BE2C (cell line): Measurements from ENCODE around the gene CPPED1.

Experiments used
- DNase-seq: peaks from one replicate; pipeline ENCODE4 v3.0.0-alpha.2; 2020
- H3K27me3 ChIP-seq: fragments of 250-450 bp; sonication (Bioruptor Pico); 2 replicates; pipeline ENCODE4 v1.5.1; 2020; ENCODE audit warnings: mild to moderate bottlenecking
- H3K36me3 ChIP-seq: fragments of 250-450 bp; sonication (Bioruptor Pico); 2 replicates; pipeline ENCODE4 v1.5.1; 2020; ENCODE audit warnings: mild to moderate bottlenecking
- H3K4me1 ChIP-seq: fragments of 250-450 bp; sonication (Bioruptor Pico); 2 replicates; pipeline ENCODE4 v1.5.1; 2020
- H3K4me3 ChIP-seq: 2 replicates; pipeline ENCODE4 v1.5.1; 2011; ENCODE audit warnings: low read depth, low read length
- H3K9me3 ChIP-seq: fragments of 250-450 bp; sonication (Bioruptor Pico); 2 replicates; pipeline ENCODE4 v1.5.1; 2020
- CTCF ChIP-seq: IDR thresholded peaks from 2 replicates; pipeline ENCODE4 v1.5.1; 2012; ENCODE audit warnings: mild to moderate bottlenecking, low read depth, low read length

The CPPED1 gene

GRCh38 chr16:12639044-12639443, 164.6 kb downstream of the CPPED1 start:
- no peaks in the 10 kb centered on the region for H3K9me3 ChIP-seq
- TF ChIP-seq CTCF, result no peak
- no peak overlapping the region for H3K4me3 ChIP-seq
- H3K4me1 ChIP-seq, result no peaks in the 10 kb centered on the region
- DNase-seq, result no peak
- no peaks in the 10 kb centered on the region for H3K27me3 ChIP-seq
- no peaks in the 10 kb centered on the region for H3K36me3 ChIP-seq

DNA sequence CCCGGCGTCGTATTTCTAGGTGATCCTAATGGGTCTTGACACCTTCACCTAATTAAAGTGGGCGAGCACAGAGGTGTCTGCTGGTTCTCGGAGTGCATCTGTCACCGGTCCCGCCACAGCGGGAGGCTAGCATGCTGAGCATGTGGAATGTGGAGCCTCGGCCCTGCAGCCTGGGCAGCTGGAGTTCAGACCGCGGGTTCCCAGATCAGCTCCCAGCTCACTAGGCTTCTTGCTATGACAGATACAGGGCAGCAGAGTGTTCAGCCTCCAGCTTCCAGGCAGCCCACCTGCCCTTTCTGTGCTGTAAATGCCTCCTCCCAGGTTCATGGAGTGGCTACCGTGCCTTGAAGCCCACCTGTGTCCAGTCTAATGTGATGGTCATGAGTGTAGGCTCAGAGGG, 166.7 kb downstream of the CPPED1 start:
- no peak overlapping the region for H3K4me3 ChIP-seq
- H3K36me3 ChIP-seq, result no peaks in the 10 kb centered on the region
- no peaks in the 10 kb centered on the region for H3K9me3 ChIP-seq
- DNase-seq, result no peak
- H3K4me1 ChIP-seq, result no peaks in the 10 kb centered on the region
- no peaks in the 10 kb centered on the region for H3K27me3 ChIP-seq
- TF ChIP-seq CTCF, result no peak

GRCh38 chr16:12629271-12629670, 174.4 kb downstream of the CPPED1 start:
- H3K9me3 ChIP-seq, result no peaks in the 10 kb centered on the region
- no peaks in the 10 kb centered on the region for H3K27me3 ChIP-seq
- no peak for TF ChIP-seq CTCF
- H3K4me1 ChIP-seq, result no peaks in the 10 kb centered on the region
- no peak overlapping the region for H3K4me3 ChIP-seq
- H3K36me3 ChIP-seq, result no peaks in the 10 kb centered on the region
- no peak for DNase-seq

DNA sequence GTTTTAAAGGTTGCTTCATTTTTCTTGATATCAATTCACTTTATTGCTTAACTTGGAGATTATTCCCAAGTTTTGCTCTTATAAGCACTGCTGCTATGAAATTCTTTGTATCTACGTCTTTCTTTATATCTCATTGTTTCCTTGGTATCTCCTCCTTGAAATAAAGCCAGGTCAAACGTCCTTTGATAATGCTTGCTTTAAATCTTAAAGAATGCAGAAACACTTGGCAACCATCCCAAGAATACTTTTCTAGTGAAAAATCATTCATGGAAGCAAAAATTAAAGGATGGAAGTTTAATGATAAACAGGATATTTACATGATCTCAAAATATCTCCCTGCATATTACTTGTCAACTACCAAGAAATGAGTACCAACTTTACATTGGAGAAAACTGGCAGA, 175.2 kb downstream of the CPPED1 start:
- DNase-seq, result no peak
- no peak for TF ChIP-seq CTCF
- H3K4me3 ChIP-seq, result no peak overlapping the region
- no peaks in the 10 kb centered on the region for H3K36me3 ChIP-seq
- H3K27me3 ChIP-seq, result no peaks in the 10 kb centered on the region
- no peaks in the 10 kb centered on the region for H3K9me3 ChIP-seq
- no peaks in the 10 kb centered on the region for H3K4me1 ChIP-seq

- Histone ChIP-seq H3K4me3 (no peak overlapping the region), H3K27me3 (no peaks in the 10 kb centered on the region), H3K4me1 (no peaks in the 10 kb centered on the region), H3K36me3 (no peaks in the 10 kb centered on the region), H3K9me3 (no peaks in the 10 kb centered on the region)
- no peak for DNase-seq
- TF ChIP-seq CTCF, result no peak
Observed at GRCh38 chr16:12627394-12627793, 176.3 kb downstream of the CPPED1 start.

- TF ChIP-seq CTCF, result no peak
Observed at GRCh38 chr16:12626411-12626810, 177.3 kb downstream of the CPPED1 start.

More at GRCh38 chr16:12626411-12626810, 177.3 kb downstream of the CPPED1 start:
- Histone ChIP-seq H3K27me3 (no peaks in the 10 kb centered on the region), H3K36me3 (no peaks in the 10 kb centered on the region), H3K9me3 (no peaks in the 10 kb centered on the region), H3K4me3 (no peak overlapping the region), H3K4me1 (no peaks in the 10 kb centered on the region)
- DNase-seq, result no peak
